ENCODE results near the gene ZNF283.
"Not testable (repeated sequence)": the region's sequence is repeated elsewhere in the genome, so short reads cannot be mapped to it uniquely, and the experiment has no call there.

ZNF283 gene

GRCh38 chr19:43802216-43802951 is 24.7 kb upstream of the ZNF283 start, which contains the start of gene LYPD5:
Gene LYPD5 (minus strand): TSS chr19:43802447. CDS start chr19:43802380, 67 bp downstream.
- DNase-seq = no peak

GRCh38 chr19:43804432-43804831 is 22.7 kb upstream of the ZNF283 start:
- DNase-seq = no peak

DNA sequence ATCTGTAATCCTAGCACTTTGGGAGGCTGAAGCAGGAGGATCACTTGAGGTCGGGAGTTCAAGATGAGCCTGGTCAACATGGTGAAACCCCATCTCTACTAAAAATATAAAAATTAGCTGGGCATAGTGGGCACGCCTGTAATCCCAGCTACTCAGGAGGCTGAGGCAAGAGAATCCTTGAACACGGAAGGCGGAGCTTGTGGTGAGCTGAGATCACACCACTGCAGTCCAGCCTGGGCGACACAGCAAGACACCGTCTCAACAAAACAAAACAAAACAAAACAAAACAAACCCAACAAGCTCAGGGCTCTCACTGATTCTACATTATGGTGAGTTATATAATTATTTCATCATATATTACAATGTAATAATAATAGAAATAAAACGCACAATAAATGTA is 20.7 kb upstream of the ZNF283 start:
- not testable (repeated sequence) for DNase-seq

- no peak for DNase-seq
These were observed 20.3 kb upstream of the ZNF283 start for GRCh38 chr19:43806848-43807247.

- no peak for DNase-seq
These were observed 19.5 kb upstream of the ZNF283 start for GRCh38 chr19:43807651-43808050.

DNA sequence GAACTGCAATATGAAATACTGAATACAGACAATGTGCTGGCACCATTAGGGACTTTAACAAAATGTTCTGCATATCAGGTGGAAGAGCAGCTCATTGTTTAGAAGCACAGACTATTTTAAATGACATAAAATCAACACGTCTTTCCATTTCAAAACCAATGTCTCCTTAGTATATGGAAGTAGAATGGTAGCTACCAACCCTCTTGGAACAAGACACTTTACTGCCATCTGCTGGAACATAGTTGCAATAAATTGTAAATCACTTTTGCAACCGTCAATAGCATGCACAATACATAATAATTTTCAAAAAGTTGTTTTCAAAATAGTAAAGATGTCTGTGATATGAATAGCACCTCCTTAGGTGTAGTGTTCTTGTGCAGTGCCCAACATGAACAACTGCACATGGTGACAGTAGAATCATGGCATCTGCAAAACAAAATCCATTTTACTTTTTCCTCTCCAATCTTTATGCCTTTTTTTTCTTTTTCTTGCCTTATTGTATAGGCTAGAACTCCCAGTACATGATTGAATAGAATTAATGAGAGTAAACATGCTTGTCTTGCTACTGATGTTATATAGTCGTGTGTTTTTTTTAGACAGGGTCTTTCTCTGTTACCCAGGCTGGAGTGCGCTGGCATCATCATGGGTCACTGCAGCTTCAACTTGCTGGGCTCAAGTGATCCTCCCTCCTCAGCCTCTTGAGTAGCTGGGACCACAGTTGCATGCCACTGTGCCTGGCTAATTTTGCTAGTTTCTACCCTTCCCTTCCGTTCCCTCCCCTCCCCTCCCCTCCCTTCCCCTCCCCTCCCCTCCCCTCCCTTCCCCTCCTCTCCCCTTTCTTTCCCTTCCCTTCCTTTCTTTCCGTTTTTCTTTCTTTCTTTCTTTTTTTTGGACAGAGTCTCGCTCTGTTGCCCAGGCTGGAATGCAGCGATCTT is 17.1 kb upstream of the ZNF283 start:
- no peak for DNase-seq

DNA sequence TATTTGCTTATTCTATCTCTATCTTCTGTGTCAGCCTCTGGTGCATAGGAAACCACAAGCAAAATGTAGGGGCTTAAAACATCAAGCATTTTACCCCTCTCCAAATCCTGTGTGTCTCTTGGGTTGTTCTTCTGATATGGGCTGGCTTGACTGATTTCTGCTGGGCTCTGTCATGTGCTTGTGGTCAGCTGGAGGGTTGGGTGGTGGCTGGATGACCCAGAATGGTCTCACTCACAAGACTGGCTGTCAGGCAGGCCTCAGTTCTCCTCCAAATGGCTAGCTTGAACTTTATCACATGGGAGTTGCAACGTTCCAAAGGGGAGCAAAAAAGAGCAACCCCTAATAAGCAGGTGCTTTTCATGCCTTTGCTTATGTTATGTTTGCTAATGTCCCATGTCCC is 15.3 kb upstream of the ZNF283 start:
- no peak for DNase-seq

DNA sequence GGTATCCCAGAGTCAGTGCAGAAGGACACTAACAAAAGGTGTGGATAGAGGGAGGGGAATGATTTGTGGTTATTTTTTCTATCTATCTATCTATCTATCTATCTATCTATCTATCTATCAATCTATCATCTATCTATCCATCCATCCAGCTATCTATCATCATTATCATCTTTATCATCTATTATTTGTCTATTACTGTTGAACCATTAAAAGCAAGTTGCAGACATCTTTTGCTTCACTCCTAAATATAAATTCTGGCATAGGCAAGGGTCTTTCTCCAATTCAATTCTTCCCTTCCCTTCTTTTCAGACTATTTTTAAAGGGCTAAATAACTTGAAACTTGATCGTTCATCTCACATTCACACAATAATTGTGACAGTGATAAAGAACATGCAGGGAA is 14.9 kb upstream of the ZNF283 start:
- no peak for DNase-seq

- DNase-seq = no peak
These were observed 14.4 kb upstream of the ZNF283 start for GRCh38 chr19:43812688-43813087.

DNA sequence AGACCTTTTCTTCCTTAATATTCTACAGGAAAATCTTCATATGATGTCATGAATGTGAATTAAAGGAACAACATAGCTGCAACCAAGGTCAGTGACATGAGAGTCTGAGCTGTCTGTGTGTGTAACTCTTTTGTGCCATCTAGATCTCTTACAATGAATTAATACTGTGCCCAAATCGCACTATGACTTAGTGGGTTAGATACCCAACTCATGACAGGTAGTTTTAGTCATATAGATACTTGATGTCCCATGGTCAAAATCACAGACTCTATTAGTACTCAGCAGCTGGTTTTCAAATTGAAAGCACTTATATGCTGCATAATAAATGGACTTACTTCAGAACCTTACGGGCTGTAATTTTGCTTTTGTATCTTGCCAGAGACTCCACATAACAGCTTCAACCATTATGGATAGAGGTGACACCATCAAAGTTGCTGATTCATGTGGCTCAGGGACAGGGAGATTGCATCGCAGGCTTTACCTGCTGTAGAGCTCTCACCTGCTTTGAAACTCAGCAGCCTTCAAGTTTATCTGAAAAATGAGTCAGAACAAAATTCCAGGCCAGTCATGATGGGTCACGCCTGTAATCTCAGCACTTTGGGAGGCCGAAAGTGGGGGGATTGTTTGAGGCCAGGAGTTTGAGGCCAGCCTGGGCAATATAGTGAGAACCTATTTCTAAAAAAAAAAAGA is 12.3 kb upstream of the ZNF283 start:
- no peak for DNase-seq

DNA sequence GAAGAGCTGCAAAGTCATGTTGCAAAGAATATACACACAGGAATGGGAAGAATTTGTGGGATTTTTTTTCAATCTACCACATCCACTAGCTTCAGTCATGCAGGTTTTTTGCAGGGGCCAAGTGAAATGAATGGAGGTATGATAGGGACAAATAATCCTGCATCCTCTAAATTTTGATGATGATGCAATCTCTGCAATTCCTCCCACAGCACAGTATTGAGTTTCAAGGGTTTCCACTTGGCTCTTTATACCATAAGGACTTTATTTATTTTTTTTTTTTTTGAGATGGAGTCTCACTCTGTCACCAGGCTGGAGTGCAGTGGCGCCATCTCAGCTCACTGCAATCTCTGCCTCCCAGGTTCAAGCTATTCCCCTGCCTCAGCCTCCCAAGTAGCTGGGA is 9.7 kb upstream of the ZNF283 start:
- not testable (repeated sequence) for DNase-seq

GRCh38 chr19:43818500-43818899 is 8.6 kb upstream of the ZNF283 start:
- DNase-seq = no peak

DNA sequence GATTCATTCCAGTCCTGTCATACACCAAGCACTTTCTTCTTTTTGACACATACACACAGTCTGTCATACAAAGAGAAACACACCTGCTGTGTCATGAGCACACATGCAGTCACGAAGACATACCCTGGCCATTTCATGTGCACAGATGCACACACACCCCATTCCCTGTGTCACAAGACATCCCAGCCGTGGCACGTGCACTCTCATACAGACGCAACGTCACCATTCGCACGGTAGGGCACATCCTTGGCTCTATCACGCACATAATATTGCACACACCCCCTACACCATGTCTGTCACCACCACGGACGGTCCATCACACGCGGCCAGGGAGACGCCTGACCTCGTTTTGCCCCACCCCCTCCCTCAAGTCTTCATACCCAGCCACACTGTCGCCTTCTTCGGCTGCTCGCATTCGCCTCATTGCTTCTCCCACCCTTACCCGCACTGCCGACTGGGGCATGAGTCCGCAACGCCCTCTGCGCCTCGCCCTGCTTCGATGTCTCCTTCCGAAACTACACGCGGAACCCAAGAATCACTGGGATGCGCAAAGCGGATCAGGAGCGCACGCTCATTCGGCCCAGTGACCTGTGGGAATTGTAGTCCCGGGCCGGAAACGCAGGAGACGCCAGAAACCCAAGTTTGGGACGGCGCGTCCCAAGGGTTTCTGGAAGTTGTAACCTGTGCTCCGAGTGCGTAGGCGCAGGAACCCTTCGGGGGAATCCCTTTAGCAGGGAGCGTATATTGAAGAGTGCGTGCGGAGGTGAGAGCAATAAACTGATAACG is 6.8 kb upstream of the ZNF283 start:
- DNase-seq = no peak

- DNase-seq = no peak
These were observed 6.3 kb upstream of the ZNF283 start for GRCh38 chr19:43820884-43821215.

- DNase-seq = not testable (repeated sequence)
These were observed 3.3 kb upstream of the ZNF283 start for GRCh38 chr19:43823856-43824255.

DNA sequence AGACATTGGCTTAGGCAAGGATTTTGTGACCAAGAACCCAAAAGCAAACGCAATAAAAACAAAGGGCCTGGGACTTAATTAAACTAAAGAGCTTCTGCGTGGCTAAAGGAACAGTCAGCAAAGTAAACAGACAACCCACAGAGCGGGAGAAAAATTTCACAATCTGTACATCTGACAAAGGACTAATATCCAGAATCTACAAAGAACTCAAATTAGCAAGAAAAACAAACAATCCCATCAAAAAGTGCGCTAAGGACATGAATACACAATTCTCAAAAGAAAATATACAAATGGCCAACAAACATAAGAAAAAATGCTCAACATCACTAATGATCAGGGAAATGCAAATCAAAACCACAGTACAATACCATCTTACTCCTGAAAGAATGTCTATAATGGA is 2.5 kb upstream of the ZNF283 start:
- not testable (repeated sequence) for DNase-seq

GRCh38 chr19:43839139-43839538 is 12.0 kb downstream of the ZNF283 start:
- no peak for DNase-seq

DNA sequence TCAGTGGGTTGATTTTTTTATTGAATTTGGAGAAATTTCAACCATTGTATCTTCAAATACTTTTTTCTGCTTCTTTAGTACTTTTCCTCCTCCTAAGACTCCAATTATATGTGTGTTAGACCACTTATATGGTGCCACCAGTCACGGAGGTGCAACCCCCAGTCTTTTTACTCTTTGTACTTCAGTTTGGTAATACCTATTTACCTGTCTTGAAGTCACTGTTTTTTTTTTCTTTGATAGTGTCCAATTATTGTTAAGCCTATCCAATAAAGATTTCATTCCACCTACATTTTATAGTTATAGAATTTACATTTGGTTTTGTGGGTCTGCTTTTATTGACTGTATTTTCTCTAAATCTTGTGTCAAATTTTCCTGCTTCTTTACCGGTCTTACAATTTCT is 14.9 kb downstream of the ZNF283 start:
- DNase-seq = no peak

- no peak for DNase-seq
These were observed 20.1 kb downstream of the ZNF283 start for GRCh38 chr19:43847246-43847645.

DNA sequence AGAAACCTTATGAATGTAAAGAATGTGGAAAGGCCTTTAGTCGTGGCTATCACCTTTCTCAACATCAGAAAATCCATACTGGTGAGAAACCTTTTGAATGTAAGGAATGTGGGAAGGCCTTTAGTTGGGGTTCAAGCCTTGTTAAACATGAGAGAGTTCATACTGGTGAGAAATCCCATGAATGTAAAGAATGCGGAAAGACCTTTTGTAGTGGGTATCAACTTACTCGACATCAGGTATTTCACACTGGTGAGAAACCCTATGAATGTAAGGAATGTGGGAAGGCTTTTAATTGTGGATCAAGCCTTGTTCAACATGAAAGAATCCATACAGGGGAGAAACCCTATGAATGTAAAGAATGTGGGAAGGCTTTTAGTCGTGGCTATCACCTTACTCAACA is 20.8 kb downstream of the ZNF283 start:
- DNase-seq = no peak

- no peak for DNase-seq
These were observed 21.7 kb downstream of the ZNF283 start for GRCh38 chr19:43848821-43849220.

- no peak for DNase-seq
These were observed 31.1 kb downstream of the ZNF283 start for GRCh38 chr19:43858174-43858573.

DNA sequence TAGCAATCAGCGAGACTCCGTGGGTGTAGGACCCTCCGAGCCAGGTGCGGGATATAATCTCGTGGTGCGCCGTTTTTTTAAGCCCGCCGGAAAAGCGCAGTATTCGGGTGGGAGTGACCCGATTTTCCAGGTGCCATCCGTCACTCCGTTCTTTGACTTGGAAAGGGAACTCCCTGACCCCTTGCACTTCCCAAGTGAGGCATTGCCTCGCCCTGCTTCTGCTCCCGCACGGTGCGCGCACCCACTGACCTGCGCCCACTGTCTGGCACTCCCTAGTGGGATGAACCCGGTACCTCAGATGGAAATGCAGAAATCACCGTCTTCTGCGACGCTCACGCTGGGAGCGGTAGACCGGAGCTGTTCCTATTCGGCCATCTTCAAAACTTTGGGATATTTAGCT is 39.8 kb downstream of the ZNF283 start:
- not testable (repeated sequence) for DNase-seq

Data from T1000 (cell line).